HG02870 (cell line): Measurements from ENCODE around the gene VIPAS39.

ENCODE experiments used
- ATAC-seq: cut with Tn5 transposase; IDR thresholded peaks from one replicate; pipeline ENCODE4 v1.9.1; 2021; ENCODE audit warnings: mild to moderate bottlenecking, moderate library complexity; ENCODE audit not compliant: unreplicated experiment

VIPAS39 gene

DNA sequence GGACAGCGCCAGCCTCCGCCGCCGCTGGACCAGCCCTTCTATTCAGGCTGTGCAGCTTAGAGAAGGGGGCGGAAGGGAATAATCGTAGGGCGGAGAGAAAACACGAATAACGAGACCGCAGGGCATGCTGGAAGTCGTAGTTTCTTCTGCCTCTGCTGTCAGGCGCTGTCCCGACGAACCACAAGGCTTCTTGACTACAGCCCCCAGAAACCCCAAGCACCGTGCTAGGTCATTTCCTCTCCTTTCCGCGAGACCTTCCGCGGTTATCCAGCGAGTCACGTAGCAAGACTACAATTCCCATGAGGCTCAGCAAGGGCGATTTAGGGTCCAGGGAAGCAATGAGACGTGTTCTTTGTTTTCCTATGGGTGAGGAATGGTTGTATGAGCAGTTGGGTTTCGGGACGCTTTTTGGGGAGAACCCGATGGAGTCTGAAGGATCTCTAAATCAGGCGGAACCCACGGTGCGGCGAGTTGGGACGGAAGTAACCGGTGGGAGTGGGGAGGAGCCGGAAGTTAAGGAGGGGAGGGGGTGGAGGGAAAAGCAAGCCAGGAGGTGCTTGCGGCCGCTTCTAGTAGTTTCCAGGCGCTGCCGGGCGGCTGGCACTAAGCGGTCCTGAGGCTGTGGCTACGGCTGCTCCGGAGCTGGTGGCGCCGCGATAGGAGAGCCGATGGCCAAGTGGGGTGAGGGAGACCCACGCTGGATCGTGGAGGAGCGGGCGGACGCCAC is at the start of gene VIPAS39, which contains the start of gene AHSA1:
Gene VIPAS39, minus strand, starts transcription at position 80 of the 727 bp plus-strand sequence. CDS start 3,499 bp downstream, outside the sequence.
Gene AHSA1, plus strand, starts transcription at position 572 of the 727 bp plus-strand sequence. Its CDS starts 97 bp downstream, at position 669.
- peak; percentile 92 for ATAC-seq

DNA sequence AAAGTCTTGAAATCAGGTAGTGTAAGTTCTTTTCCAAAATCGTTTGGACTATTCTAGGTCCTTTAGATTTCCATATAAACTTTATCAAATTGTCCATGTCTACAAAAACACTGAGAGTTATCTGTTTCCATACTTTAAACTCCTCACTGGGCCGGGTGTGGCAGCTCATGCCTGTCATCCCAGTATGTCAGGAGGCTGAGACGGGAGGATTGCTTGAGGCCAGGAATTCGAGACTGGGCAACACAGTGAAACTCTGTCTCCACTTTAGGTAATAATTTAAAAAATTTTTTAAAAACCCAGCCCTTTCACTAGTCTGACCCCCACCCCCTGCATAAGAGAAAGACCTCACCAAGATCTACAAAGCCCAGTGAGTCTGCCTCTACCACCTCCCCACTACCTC is 47.6 kb upstream of the VIPAS39 start:
- no peak for ATAC-seq

DNA sequence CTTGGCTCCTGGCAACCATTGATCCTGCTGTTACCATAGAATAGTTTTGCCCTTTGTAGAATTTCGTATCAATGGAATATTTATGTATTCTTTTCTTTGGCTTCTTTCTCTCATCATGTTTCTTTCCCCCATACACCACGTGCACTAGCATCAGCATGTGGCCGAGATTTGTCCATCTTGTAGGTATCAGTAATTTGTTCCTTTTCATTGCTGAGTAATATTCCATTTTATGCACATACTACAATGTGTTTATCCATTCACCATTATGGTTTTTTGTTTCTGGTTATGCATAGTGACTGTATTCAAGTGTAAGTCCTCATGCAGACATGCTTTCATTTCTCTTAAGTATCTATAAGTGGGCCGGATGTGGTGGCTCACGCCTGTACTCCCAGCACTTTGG is 45.7 kb upstream of the VIPAS39 start:
- ATAC-seq = no peak

DNA sequence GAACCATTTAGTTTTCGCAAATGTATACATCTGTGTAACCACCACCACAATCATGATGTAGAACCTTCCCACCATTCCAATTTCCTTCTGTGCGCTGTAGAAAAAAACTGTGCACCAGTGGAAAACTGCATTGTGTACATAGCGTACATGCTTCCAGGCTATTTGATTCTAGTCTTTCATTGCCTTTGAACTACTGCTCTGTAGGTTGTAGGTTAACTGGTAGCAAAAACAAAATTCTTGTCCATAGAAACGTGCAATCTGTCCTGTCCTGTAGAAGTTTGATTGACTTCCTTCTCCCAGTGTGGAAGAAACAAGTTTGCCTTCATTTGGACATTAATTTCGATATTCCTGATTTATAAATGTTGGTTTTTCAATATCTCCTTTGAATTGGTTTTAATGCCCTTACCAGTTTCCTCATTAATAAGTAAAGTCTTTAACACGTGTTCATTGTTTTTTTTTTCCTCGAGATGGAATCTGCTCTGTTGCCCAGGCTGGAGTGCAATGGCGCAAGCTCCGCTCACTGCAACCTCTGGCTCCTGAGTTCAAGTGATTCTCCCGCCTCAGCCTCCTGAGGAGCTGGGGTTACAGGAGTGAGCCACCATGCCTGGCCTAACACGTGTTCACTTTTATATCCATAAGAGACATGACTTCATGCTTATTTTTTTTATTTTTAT is 44.8 kb upstream of the VIPAS39 start:
- no peak for ATAC-seq

DNA sequence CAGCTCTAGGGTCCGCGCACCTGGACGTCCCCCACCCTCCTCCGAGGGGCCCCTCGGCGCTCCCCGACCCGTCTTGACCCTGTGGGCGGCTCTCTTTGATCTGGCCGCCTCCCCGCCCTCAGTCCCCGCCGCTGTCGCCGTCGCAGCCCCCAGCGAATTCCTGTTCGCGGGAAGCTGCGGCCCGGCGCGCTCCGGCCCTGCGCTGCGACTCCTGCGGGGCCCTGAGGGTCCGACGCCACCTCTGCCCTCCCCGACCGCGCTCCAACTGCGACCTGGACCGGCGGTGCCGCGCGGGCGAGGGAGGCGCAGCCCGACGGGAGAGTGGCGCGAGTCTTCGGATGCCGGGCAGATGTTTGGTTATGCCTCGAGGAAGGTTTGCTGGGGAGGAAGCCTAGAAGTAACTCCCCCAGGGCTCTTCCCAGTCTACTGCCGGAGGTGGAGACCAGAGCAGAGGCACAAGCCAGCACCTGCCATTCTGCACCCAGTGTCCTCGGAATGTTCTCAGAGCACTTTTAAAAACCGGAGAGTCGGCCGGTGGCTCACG is 41.7 kb upstream of the VIPAS39 start:
- ATAC-seq = no peak

DNA sequence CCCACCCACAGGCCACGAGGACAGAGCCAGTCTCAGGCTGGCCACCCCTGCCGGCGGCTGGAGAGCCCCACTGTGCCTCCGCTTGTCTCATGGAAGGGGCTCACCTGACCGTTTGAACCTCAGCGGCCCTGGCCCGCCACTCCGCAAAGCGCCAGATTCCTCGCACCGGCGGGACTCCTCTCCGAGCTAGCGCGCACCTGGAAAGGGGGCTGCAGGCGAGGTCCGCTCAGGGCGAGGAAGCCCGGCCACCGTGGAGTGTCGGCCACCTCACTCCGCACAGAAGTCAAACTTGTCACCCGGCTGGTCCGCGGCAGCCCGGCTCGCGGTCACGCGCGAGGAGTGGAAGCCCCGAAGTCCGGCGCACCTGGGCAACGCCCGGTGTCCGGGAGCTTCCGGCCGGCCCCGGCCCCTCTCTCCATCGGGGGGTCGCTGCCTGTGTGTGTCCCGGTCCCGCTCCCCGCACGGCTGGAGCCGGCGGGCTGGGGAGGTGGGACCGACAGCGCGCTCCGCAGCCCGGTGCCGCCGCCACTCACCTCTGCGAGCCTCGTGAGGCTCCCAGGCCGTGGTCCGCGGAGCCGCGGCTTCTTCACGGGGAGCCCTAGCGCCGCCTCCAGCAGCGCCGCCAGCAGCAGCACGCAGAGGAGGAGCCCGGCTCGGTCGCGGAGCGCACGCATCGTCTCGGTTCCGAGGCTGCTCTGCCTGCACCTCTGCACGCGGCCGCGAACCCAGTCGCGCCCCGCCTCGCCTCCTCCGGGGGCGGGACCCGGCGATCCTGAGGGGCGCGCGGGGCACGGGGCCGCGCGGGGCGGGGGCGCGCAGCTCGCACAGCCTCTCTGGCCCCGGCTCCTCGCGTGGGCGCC is 40.9 kb upstream of the VIPAS39 start, which contains the start of gene ISM2:
Gene ISM2, minus strand, starts transcription at position 697 of the 860 bp plus-strand sequence. Its CDS starts 23 bp downstream, at position 674.
- ATAC-seq = no peak

DNA sequence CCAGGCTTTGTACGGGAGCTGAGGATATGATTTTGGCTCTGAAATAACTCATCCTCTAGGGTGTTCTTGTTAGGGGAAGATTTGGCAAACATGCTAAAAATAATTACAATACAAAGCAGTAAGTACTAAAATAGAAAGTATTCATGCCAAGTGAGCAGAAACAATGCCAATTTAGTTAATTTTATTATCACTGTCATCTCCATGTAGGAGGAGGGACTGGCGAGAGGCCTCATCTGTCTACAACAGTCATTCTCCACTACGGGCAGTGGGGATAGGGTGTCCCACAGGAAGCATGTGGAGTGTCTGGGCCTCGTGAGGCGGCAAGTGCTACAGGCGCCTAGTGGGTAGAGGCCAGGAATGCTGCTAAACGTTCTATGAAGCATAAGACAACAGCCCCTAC is 37.9 kb upstream of the VIPAS39 start:
- ATAC-seq = no peak

DNA sequence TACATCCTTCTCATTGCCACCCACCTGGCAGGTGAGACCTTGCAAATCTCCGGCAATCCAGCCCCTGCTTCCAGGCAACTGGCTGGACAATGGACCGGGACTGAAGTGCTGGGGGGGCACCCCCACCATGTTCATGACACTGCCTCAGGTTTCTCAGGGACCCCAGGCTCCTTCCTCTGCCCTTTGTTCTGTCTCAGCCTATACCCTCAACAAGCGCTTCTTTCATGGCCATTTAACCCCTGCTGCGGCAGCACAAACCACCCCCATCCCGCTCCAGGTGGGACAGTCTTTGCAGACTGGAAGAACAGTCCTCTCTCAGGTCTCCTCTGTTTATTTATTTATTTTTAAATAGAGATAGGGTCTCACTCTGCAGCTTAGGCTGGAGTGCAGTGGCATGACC is 33.7 kb upstream of the VIPAS39 start:
- no peak for ATAC-seq

DNA sequence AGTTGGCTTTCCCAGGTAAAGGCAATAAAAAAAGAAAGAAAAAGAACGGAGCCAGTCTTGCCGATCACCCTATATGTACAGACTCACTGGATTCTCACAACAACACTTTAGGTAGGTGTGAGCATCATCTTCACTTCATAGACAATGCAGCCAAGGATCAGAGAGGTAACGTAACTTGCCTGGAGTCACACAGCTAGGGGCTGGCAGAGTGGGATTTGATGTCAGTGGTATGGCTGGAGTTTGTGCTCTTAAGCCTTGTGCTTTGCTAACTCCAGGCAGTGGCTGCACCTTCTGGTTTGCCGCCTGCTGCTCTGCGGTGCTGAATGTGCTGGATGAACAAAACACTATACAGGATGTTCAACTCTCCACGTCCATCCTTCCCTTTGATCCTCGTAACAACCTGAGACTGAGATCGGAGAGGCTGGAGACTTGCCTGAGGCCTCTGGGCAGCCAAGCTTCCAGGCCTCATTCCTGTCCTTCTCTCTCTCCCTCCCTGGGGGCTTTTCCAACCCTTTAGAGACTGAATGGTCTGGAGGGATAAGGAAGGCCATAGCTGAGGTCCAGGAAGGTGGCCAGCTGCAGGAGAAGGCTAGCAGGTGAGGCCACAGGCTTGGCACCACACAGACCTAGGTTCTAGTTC is 33.1 kb upstream of the VIPAS39 start:
- no peak for ATAC-seq

DNA sequence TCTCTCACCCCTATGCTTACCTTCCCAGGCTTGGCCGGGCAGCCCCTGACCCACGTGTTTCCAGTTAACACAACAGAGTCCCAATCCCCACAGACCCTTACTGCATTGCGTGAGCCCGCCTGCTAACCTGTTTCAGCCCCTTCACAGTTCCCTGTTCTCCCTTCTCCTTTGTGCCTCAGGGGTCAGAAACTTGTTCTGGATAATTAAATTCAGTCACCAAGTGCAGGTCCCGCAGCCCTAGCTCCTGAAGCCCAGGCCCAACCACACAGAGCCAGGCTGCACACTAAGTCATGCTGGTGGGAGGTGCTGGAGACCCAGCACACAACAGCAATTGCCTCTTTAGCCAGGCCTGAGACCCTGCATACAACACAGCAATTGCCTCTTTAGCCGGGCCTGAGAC is 31.6 kb upstream of the VIPAS39 start:
- ATAC-seq = no peak

DNA sequence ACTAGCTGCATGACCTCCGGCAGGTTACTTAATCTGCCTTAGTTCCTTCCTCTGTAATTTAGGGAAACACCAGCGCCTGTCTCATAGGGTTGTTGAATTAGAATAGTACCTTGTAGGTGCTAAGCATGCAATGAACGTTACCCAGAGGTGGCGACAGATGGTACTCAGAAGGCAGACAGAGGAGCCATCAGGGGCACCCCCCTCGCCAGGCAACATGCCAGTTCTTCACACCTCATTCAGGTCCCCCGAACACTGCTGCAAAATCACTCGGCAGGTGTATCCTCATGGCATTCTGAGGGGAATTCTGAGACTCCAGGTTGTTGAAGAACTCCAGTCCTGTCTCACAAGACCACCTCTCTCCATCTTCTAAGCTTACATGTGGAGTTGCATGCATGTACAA is 31.2 kb upstream of the VIPAS39 start:
- ATAC-seq = no peak

DNA sequence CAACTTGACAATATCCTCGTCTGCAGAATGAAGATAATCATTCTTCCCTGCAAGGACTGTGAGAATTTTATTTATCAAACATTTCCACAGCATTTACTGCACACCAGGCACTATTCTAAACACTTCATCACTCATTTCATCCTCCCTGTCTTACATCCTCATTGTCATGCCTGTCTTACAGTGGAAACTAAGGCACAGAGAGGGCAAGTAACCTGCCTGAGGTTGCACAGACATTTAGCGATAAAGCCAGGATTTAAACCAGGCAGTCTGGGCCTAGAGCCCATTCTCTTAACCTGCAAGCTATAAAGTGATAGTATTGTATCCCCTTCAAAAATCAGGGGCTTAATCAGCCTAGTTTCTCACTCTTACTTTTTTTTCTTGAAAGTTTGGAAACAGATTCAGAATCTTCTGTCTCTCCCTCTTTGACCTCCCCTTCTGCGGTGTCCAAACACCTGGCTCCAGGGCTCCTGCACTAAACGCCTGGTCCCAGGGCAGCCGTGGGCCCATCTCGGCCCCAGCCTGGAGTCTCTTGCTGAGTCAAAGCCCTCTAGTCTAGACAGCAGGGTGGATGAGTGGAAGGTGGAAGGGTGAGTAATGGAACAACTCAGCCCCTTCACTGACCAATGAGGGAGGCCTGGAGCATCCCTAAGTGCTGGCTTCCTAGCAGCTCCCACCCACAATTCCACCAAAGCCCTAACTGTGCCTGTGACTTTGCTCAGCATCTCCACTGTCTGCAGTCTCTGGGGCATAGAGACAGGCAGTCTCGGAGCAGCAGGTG is 28.7 kb upstream of the VIPAS39 start:
- no peak for ATAC-seq

DNA sequence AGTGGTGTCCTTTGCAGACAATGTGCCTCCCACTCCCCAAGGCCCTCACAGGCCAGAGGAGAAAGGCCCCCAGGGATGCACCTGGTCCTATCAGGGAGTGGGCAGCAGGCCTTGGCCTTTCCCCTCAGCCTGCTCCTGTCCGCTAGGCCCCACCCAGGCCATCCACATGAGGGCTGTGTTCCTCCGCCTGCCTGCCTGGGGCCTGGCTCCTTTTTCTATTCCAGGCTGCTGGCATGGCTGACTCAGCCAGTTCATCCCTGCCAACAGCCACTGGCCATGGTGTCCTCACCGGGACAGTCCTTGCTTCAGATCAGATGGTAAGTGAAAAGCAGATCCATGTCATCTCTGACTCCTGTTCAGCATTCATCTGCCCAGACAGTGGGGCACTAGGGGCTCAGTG is 27.9 kb upstream of the VIPAS39 start:
- no peak for ATAC-seq

DNA sequence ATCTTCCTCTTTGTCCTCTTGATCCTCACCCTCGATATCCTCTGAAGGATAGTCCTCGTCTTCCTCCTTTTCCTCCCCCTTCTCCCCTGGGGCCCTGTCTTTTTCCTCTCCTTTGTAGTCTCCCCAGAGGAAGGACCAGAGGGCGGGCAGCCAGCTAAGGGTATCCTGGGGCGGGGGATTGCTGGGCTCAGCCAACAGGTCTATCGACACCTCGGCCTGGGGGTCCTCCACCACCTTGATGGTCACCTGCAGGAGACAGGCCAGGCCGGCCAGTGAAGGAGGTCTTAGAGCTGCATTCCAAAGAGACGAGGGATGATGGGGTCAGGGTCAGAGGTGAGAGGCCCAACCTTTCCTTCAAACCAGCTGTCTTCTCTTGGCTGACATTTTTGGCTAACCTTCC is 25.0 kb upstream of the VIPAS39 start:
- ATAC-seq = no peak

DNA sequence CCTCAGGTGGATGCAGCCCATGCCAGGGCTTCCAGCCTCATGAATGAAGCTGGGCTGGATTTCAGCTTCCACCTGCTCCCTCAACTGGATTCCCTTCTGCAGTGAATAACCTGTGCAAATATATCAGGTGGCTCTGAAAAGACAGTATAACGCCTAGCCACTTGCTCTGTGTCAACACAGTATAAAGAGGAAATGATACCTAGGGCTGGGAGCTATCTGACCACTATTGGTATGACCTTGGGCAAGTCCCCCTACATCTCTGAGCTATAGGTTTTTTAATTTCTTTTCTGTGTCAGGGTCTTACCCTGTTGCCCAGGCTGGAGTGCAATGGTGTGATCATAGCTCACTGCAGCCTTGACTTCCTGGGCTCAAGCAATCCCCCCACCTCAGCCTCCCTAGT is 21.4 kb upstream of the VIPAS39 start:
- peak; percentile 95 for ATAC-seq

DNA sequence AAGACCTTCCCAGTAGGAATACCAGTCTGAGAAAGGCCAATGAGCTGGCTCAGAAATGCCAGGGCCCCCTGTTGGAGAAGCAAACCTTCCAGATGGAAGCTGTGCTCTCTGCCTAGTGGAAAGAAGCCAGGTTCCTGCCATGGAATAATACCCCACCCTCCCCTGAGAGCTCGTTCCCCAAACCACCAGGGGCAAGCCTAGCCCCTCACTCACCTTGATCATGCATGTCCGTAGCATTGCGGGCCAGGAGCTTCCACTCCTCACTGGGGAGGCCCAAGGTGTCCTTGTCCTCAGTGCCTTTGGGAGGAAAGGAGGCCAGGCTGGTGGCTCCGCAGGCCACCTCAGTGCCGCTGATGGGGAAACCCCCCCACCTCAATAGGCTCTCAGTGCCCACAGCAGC is 20.6 kb upstream of the VIPAS39 start:
- no peak for ATAC-seq

DNA sequence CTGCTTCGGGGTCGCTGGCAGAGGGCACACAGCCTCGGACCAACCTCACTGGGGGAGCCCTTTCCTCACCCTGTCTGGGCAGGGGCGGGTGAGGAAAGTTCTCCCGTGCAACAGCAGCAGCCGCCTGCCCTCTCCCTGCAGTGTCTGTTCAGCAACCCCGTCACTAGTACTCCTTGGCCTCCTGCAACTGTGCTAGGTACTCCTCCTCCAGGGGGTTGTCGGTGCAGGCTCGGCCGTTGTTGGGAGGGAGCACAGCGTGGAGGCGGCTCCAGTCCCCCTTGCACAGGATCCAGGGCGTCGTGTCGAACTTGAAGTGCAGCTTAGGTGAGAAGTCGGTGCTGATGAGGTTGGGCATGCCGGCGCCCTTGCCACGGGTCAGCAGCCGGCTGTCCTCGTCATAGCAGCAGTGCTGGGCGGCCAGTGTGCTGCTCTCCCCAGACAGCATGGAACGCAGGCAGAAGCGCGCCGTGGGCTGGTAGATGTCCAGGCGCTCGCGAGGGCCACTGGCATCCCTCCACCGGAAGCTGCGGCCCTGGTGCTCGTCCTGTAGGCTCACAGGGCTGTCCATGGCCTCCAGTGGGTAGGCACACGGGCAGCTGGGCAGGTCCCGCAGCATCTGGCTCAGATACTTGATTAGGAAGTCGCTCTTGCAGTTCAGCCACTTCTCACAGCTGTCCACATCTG is 18.2 kb upstream of the VIPAS39 start:
- ATAC-seq = no peak

DNA sequence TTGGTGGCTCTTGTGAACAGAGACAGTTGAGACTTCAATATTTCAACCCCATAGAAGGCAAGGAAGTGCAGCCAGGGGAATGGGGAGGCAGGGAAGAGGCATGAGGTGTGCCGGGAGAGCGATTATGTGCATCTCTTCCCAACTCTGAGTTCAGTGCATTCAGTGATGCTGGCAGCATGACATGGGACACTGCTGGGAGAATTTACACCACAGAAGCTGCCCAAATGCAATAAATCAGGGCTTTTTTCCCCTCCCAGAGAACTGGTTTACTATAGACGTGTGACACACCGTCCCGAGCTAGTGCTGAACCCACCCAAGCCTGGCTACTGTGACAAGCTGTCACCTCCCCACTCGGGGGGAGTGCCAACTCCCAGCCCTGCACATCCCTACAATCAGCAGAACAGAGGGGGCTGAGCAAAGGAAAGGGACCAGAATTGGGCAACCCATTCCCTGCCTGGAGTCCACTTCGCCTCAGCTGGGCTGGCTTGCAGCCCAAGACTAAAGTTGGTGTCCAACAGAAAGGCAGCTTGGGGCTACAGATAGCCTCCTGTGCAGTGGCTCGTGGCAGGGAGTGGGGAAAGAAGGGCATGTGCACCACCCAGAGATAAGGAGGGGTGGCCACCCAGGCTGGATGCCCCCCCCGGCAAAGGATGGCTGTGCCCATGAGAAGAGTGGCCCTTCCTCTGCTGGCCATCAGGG is 17.2 kb upstream of the VIPAS39 start:
- no peak for ATAC-seq

DNA sequence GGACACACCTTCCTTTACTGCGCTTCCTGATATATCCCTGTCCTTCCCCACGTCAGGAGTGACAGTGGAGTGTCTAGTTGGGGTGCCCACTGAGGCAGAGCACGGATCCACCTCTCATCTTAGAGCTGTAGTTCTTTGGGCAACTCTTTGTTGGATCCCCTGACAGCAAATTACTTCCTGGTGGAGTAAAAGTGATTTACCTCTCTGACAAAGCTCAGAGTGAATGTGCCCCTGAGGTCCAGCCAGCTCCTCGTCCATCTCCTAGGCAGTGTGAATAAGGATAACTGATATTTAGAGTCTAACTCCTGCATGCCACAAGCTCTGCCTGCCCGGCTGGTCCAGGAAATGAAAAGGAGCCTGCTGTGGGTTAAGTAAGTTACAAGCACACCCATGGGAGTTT is 16.5 kb upstream of the VIPAS39 start:
- no peak for ATAC-seq
